Activated CD4-positive, alpha-beta T cell treated with anti-CD3 and anti-CD28 coated beads for 1 hour (primary cell): ENCODE data around the gene KLHL3.
"Not testable (repeated sequence)": the region's sequence is repeated elsewhere in the genome, so short reads cannot be mapped to it uniquely, and the experiment has no call there.

Experiments
- DNase-seq: peaks from one replicate; pipeline ENCODE4 v3.0.0-alpha.2; 2020

The KLHL3 gene

GRCh38 chr5:137665678-137666460 lies 70.0 kb downstream of the KLHL3 start:
- DNase-seq = peak; percentile 11

GRCh38 chr5:137660349-137660817 lies 75.5 kb downstream of the KLHL3 start:
- DNase-seq = peak; percentile 62

GRCh38 chr5:137659209-137659608 lies 76.7 kb downstream of the KLHL3 start:
- DNase-seq = no peak

GRCh38 chr5:137658324-137658723 lies 77.6 kb downstream of the KLHL3 start:
- DNase-seq = no peak

GRCh38 chr5:137657073-137657472 lies 78.8 kb downstream of the KLHL3 start:
- DNase-seq = no peak

GRCh38 chr5:137656558-137656957 lies 79.3 kb downstream of the KLHL3 start:
- no peak for DNase-seq

- DNase-seq = no peak
Observed at GRCh38 chr5:137651022-137651421, 84.9 kb downstream of the KLHL3 start.

- DNase-seq = no peak
Observed at GRCh38 chr5:137649228-137649935, 86.5 kb downstream of the KLHL3 start.

- DNase-seq = no peak
Observed at GRCh38 chr5:137648361-137648760, 87.5 kb downstream of the KLHL3 start.

- DNase-seq = no peak
Observed at GRCh38 chr5:137647401-137647800, 88.5 kb downstream of the KLHL3 start.

GRCh38 chr5:137646761-137647160 lies 89.1 kb downstream of the KLHL3 start:
- DNase-seq = no peak

- DNase-seq = not testable (repeated sequence)
Observed at GRCh38 chr5:137643081-137643480, 92.8 kb downstream of the KLHL3 start.

- no peak for DNase-seq
Observed at GRCh38 chr5:137642091-137642490, 93.8 kb downstream of the KLHL3 start.

GRCh38 chr5:137641148-137641547 lies 94.7 kb downstream of the KLHL3 start:
- DNase-seq = no peak

- no peak for DNase-seq
Observed at GRCh38 chr5:137639645-137640044, 96.2 kb downstream of the KLHL3 start.

- DNase-seq = no peak
Observed at GRCh38 chr5:137638841-137639240, 97.0 kb downstream of the KLHL3 start.

GRCh38 chr5:137636830-137637714 lies 98.8 kb downstream of the KLHL3 start:
- no peak for DNase-seq

- DNase-seq = no peak
Observed at GRCh38 chr5:137636099-137636498, 99.8 kb downstream of the KLHL3 start.

GRCh38 chr5:137635521-137635921 lies 100.4 kb downstream of the KLHL3 start:
- DNase-seq = no peak

GRCh38 chr5:137633896-137634295 lies 102.0 kb downstream of the KLHL3 start:
- no peak for DNase-seq

- DNase-seq = no peak
Observed at GRCh38 chr5:137632716-137633115, 103.2 kb downstream of the KLHL3 start.

- DNase-seq = no peak
Observed at GRCh38 chr5:137631453-137631852, 104.4 kb downstream of the KLHL3 start.

GRCh38 chr5:137630972-137631370 lies 104.9 kb downstream of the KLHL3 start:
- DNase-seq = no peak
